PC-3 (cell line): ENCODE measurements around the gene HACD4.

Source experiments
- CTCF ChIP-seq: fragments of 300-600 bp; sonication (generic); conservative IDR thresholded peaks from 2 replicates; pipeline ENCODE4 v1.5.1; 2017; ENCODE audit warnings: antibody characterized with exemption, low read depth, mild to moderate bottlenecking, low read length
- EZH2phosphoT487 ChIP-seq: fragments of 300-600 bp; sonication (generic); IDR thresholded peaks from 2 replicates; pipeline ENCODE4 v1.6.1; 2018; ENCODE audit warnings: mild to moderate bottlenecking, antibody characterized with exemption, low read length, borderline replicate concordance

GRCh38 chr9:20987521-20987920 is 43.9 kb downstream of the HACD4 start:
- no peak for TF ChIP-seq CTCF
- no peak for TF ChIP-seq EZH2phosphoT487
